Loucy (cell line): Measurements from ENCODE around the gene ABHD17A.

Experiments
- H2AFZ ChIP-seq: fragments of 200-600 bp; sonication (generic); 2 replicates; pipeline ENCODE4 v1.6.0; 2016; ENCODE audit warnings: antibody characterized with exemption, mild to moderate bottlenecking, low read length, moderate library complexity
- H3F3A ChIP-seq: fragments of 200-600 bp; 2 replicates; pipeline ENCODE4 v1.6.0; 2016; ENCODE audit warnings: antibody characterized with exemption, low read depth, mild to moderate bottlenecking
- H3K27me3 ChIP-seq: fragments of 200-600 bp; sonication (generic); 2 replicates; pipeline ENCODE4 v1.6.1; 2014; ENCODE audit warnings: low read length, mild to moderate bottlenecking; ENCODE audit not compliant: insufficient read depth, poor library complexity, severe bottlenecking
- H3K36me3 ChIP-seq: fragments of 200-600 bp; sonication (generic); 2 replicates; pipeline ENCODE4 v1.6.1; 2016; ENCODE audit warnings: low read length; ENCODE audit not compliant: insufficient read depth
- H3K4me1 ChIP-seq: fragments of 200-600 bp; sonication (generic); 2 replicates; pipeline ENCODE4 v1.5.1; 2014; ENCODE audit warnings: low read length, mild to moderate bottlenecking; ENCODE audit not compliant: insufficient read depth, poor library complexity, severe bottlenecking
- H3K4me2 ChIP-seq: fragments of 200-600 bp; sonication (generic); 2 replicates; pipeline ENCODE4 v1.6.0; 2014; ENCODE audit warnings: antibody characterized with exemption, low read length, low read depth, mild to moderate bottlenecking; ENCODE audit not compliant: poor library complexity, severe bottlenecking
- H3K4me3 ChIP-seq: fragments of 200-600 bp; sonication (generic); 2 replicates; pipeline ENCODE4 v1.5.1; 2014; ENCODE audit warnings: low read length, mild to moderate bottlenecking, mixed read lengths; ENCODE audit not compliant: poor library complexity, severe bottlenecking
- H3K79me2 ChIP-seq: fragments of 200-600 bp; sonication (generic); 2 replicates; pipeline ENCODE4 v1.6.1; 2014; ENCODE audit warnings: low read length; ENCODE audit not compliant: insufficient read depth
- H3K9ac ChIP-seq: fragments of 200-600 bp; sonication (generic); 2 replicates; pipeline ENCODE4 v1.6.0; 2014; ENCODE audit warnings: mild to moderate bottlenecking, low read depth, low read length, moderate library complexity; ENCODE audit not compliant: poor library complexity, severe bottlenecking
- H3K9me2 ChIP-seq: fragments of 200-600 bp; sonication (generic); replicated peaks from 2 replicates; pipeline ENCODE4 v1.6.1; 2016; ENCODE audit warnings: low read depth, low read length, mixed read lengths
- H3K9me3 ChIP-seq: fragments of 200-600 bp; sonication (generic); 2 replicates; pipeline ENCODE4 v1.6.1; 2014; ENCODE audit warnings: mild to moderate bottlenecking, antibody characterized with exemption, low read length, low read depth; ENCODE audit not compliant: insufficient read depth
- H4K20me1 ChIP-seq: fragments of 200-600 bp; sonication (generic); 2 replicates; pipeline ENCODE4 v1.6.0; 2014; ENCODE audit warnings: antibody characterized with exemption, low read length, mild to moderate bottlenecking; ENCODE audit not compliant: insufficient read depth, poor library complexity, severe bottlenecking
- CTCF ChIP-seq: fragments of 200-600 bp; sonication (generic); conservative IDR thresholded peaks from 2 replicates; pipeline ENCODE4 v1.5.1; 2014; ENCODE audit warnings: mild to moderate bottlenecking, antibody characterized with exemption, low read length
- EZH2phosphoT487 ChIP-seq: fragments of 200-600 bp; IDR thresholded peaks from 2 replicates; pipeline ENCODE4 v1.6.1; 2018; ENCODE audit warnings: antibody characterized with exemption, mild to moderate bottlenecking, moderate library complexity, borderline replicate concordance

The ABHD17A gene

GRCh38 chr19:1864480-1865171, 20.7 kb downstream of the ABHD17A start:
- H4K20me1 ChIP-seq = peaks cover 29% of the 10 kb centered on the region
- H3K9me2 ChIP-seq = no peaks in the 10 kb centered on the region
- peak overlapping the region; percentile 79 for H3K4me2 ChIP-seq
- no peaks in the 10 kb centered on the region for H3K27me3 ChIP-seq
- no peaks in the 10 kb centered on the region for H3F3A ChIP-seq
- H3K4me1 ChIP-seq = peaks cover 18% of the 10 kb centered on the region
- H3K36me3 ChIP-seq = no peaks in the 10 kb centered on the region
- peak overlapping the region; percentile 94 for H3K9ac ChIP-seq
- H3K4me3 ChIP-seq = peak overlapping the region; percentile 91
- H3K79me2 ChIP-seq = peaks cover 40% of the 10 kb centered on the region
- H3K9me3 ChIP-seq = no peaks in the 10 kb centered on the region
- no peak for TF ChIP-seq EZH2phosphoT487
- TF ChIP-seq CTCF = peak; percentile 63
- peak overlapping the region; percentile 91 for H2AFZ ChIP-seq

- peak overlapping the region; percentile 94 for H3K9ac ChIP-seq
- peaks cover 20% of the 10 kb centered on the region for H3K4me1 ChIP-seq
- TF ChIP-seq EZH2phosphoT487 (no peak), CTCF (no peak)
- no peaks in the 10 kb centered on the region for H3K27me3 ChIP-seq
- H3F3A ChIP-seq = no peaks in the 10 kb centered on the region
- H3K4me3 ChIP-seq = peak overlapping the region; percentile 91
- H2AFZ ChIP-seq = peak overlapping the region; percentile 91
- H4K20me1 ChIP-seq = peaks cover 34% of the 10 kb centered on the region
- H3K9me2 ChIP-seq = no peaks in the 10 kb centered on the region
- no peaks in the 10 kb centered on the region for H3K9me3 ChIP-seq
- peaks cover 47% of the 10 kb centered on the region for H3K79me2 ChIP-seq
- H3K4me2 ChIP-seq = peak overlapping the region; percentile 79
- H3K36me3 ChIP-seq = no peaks in the 10 kb centered on the region
Observed at GRCh38 chr19:1863638-1864479, 21.4 kb downstream of the ABHD17A start.

GRCh38 chr19:1863328-1863637, 22.0 kb downstream of the ABHD17A start, which contains the start of gene KLF16:
Gene KLF16, minus strand, starts transcription at chr19:1863579. Its CDS starts 82 bp downstream, at chr19:1863497.
- H3K27me3 ChIP-seq = no peaks in the 10 kb centered on the region
- H4K20me1 ChIP-seq = peaks cover 39% of the 10 kb centered on the region
- H3K9me3 ChIP-seq = no peaks in the 10 kb centered on the region
- H3K9ac ChIP-seq = peak within 1 kb of the TSS; percentile 94
- peak within 1 kb of the TSS; percentile 91 for H2AFZ ChIP-seq
- no peaks in the 10 kb centered on the region for H3F3A ChIP-seq
- peaks cover 20% of the 10 kb centered on the region for H3K4me1 ChIP-seq
- H3K79me2 ChIP-seq = peaks cover 53% of the 10 kb centered on the region
- TF ChIP-seq EZH2phosphoT487 = no peak
- TF ChIP-seq CTCF = no peak
- H3K36me3 ChIP-seq = no peaks in the 10 kb centered on the region
- H3K9me2 ChIP-seq = no peaks in the 10 kb centered on the region
- H3K4me3 ChIP-seq = peak within 1 kb of the TSS; percentile 95
- H3K4me2 ChIP-seq = peak within 1 kb of the TSS; percentile 81
